ENCODE results near the gene TOP3A.

TOP3A gene

GRCh38 chr17:18326039-18326438 is 11.2 kb upstream of the TOP3A start:
- H3K79me2 ChIP-seq (ENCODE audit: control insufficient read depth, low read length) = peaks cover 9% of the 10 kb centered on the region
- no peak overlapping the region for H3K4me2 ChIP-seq (ENCODE audit: low read length)
- H3K9me2 ChIP-seq (replicated peaks; ENCODE audit: control insufficient read depth, low read length) = no peaks in the 10 kb centered on the region
- TF ChIP-seq EZH2phosphoT487 (IDR thresholded peaks at IDR 0.05; ENCODE audit: borderline replicate concordance, low read length) = no peak
- TF ChIP-seq, protein P1, sequence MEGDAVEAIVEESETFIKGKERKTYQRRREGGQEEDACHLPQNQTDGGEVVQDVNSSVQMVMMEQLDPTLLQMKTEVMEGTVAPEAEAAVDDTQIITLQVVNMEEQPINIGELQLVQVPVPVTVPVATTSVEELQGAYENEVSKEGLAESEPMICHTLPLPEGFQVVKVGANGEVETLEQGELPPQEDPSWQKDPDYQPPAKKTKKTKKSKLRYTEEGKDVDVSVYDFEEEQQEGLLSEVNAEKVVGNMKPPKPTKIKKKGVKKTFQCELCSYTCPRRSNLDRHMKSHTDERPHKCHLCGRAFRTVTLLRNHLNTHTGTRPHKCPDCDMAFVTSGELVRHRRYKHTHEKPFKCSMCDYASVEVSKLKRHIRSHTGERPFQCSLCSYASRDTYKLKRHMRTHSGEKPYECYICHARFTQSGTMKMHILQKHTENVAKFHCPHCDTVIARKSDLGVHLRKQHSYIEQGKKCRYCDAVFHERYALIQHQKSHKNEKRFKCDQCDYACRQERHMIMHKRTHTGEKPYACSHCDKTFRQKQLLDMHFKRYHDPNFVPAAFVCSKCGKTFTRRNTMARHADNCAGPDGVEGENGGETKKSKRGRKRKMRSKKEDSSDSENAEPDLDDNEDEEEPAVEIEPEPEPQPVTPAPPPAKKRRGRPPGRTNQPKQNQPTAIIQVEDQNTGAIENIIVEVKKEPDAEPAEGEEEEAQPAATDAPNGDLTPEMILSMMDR (IDR thresholded peaks at IDR 0.05; ENCODE audit: low read depth, low read length, poor library complexity, severe bottlenecking) = no peak
- H4K20me1 ChIP-seq (ENCODE audit: control insufficient read depth, insufficient read depth, low read depth, low read length) = no peaks in the 10 kb centered on the region
- no peaks in the 10 kb centered on the region for H3K9me3 ChIP-seq (ENCODE audit: control insufficient read depth, insufficient read depth, low read length)
- no peaks in the 10 kb centered on the region for H3F3A ChIP-seq (ENCODE audit: control insufficient read depth, insufficient read depth)
- H3K4me1 ChIP-seq (ENCODE audit: control insufficient read depth, low read length) = no peaks in the 10 kb centered on the region
- H3K36me3 ChIP-seq (ENCODE audit: control insufficient read depth, low read length) = peaks cover 68% of the 10 kb centered on the region
- H3K4me3 ChIP-seq (ENCODE audit: low read length) = no peak overlapping the region
- no peaks in the 10 kb centered on the region for H3K27me3 ChIP-seq (ENCODE audit: control insufficient read depth, low read length)
- H3K27ac ChIP-seq (ENCODE audit: low read depth, low read length) = no peak overlapping the region

GRCh38 chr17:18324140-18325050 is 9.6 kb upstream of the TOP3A start:
- H3F3A ChIP-seq (ENCODE audit: control insufficient read depth, insufficient read depth) = no peaks in the 10 kb centered on the region
- peaks cover 72% of the 10 kb centered on the region for H3K36me3 ChIP-seq (ENCODE audit: control insufficient read depth, low read length)
- H3K79me2 ChIP-seq (ENCODE audit: control insufficient read depth, low read length) = peaks cover 26% of the 10 kb centered on the region
- no peaks in the 10 kb centered on the region for H4K20me1 ChIP-seq (ENCODE audit: control insufficient read depth, insufficient read depth, low read depth, low read length)
- no peak overlapping the region for H3K4me3 ChIP-seq (ENCODE audit: low read length)
- TF ChIP-seq, protein P1 (IDR thresholded peaks at IDR 0.05; ENCODE audit: low read depth, low read length, poor library complexity, severe bottlenecking) = no peak
- TF ChIP-seq EZH2phosphoT487 (IDR thresholded peaks at IDR 0.05; ENCODE audit: borderline replicate concordance, low read length) = no peak
- no peaks in the 10 kb centered on the region for H3K9me3 ChIP-seq (ENCODE audit: control insufficient read depth, insufficient read depth, low read length)
- H3K27me3 ChIP-seq (ENCODE audit: control insufficient read depth, low read length) = no peaks in the 10 kb centered on the region
- no peaks in the 10 kb centered on the region for H3K9me2 ChIP-seq (replicated peaks; ENCODE audit: control insufficient read depth, low read length)
- no peak overlapping the region for H3K4me2 ChIP-seq (ENCODE audit: low read length)
- H3K4me1 ChIP-seq (ENCODE audit: control insufficient read depth, low read length) = peaks cover 1% of the 10 kb centered on the region; the same call in 1 of the 2 replicates
- H3K27ac ChIP-seq (ENCODE audit: low read depth, low read length) = no peak overlapping the region

DNA sequence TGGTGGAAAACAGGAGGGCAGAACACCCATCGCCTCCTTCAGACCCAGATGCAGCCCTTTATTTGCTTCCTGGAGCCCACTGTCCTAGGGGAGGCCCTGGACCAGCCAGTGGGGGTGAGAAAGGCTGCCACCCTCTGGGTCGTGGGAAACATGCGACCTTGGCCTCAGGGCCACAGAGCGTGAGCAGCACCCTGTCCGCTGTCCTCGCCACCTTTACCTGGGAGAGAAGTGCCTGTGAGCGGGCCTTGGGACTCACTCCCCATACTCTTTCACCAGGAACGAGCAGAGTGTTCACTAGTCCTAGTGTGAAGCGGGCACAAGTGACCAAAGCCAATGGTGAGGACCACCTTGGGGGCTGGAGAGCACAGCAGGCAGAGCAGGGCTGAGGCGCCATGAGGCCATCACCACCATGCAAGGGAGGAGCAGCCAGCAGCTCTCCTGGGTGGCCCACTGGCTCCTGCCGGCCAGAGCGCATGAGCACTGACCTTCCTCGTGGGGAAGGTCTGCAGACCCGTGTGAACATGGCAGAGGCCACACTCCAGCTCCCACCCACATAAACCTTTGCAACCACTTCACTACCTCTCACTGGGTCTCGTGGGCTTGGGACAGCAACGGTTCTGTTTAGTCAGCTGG is 8.8 kb upstream of the TOP3A start:
- no peaks in the 10 kb centered on the region for H3K9me3 ChIP-seq (ENCODE audit: control insufficient read depth, insufficient read depth, low read length)
- H3K36me3 ChIP-seq (ENCODE audit: control insufficient read depth, low read length) = peaks cover 70% of the 10 kb centered on the region
- no peaks in the 10 kb centered on the region for H3K27me3 ChIP-seq (ENCODE audit: control insufficient read depth, low read length)
- no peaks in the 10 kb centered on the region for H4K20me1 ChIP-seq (ENCODE audit: control insufficient read depth, insufficient read depth, low read depth, low read length)
- no peaks in the 10 kb centered on the region for H3F3A ChIP-seq (ENCODE audit: control insufficient read depth, insufficient read depth)
- H3K4me3 ChIP-seq (ENCODE audit: low read length) = no peak overlapping the region
- peaks cover 34% of the 10 kb centered on the region for H3K79me2 ChIP-seq (ENCODE audit: control insufficient read depth, low read length)
- TF ChIP-seq EZH2phosphoT487 (IDR thresholded peaks at IDR 0.05; ENCODE audit: borderline replicate concordance, low read length) = no peak
- TF ChIP-seq, protein P1 (IDR thresholded peaks at IDR 0.05; ENCODE audit: low read depth, low read length, poor library complexity, severe bottlenecking) = no peak
- H3K4me1 ChIP-seq (ENCODE audit: control insufficient read depth, low read length) = peaks cover 8% of the 10 kb centered on the region; the same call in 1 of the 2 replicates
- no peak overlapping the region for H3K27ac ChIP-seq (ENCODE audit: low read depth, low read length)
- H3K4me2 ChIP-seq (ENCODE audit: low read length) = no peak overlapping the region
- H3K9me2 ChIP-seq (replicated peaks; ENCODE audit: control insufficient read depth, low read length) = no peaks in the 10 kb centered on the region
